ENCODE data around the gene RARG. TPM values are rescaled to one million over a fixed set of nuclear protein-coding genes. Genes with fewer than 3 reads are reported as not detected.

RARG gene
- total RNA-seq, 6 donors from 2014 or later: 21.2 to 43.0 (median 32.1) TPM

GRCh38 chr12:53187145-53187899 lies 44.7 kb downstream of the RARG start:
- no peak for TF ChIP-seq POLR2A (IDR thresholded peaks at IDR 0.05)
- no peak for TF ChIP-seq POLR2AphosphoS5 (IDR thresholded peaks at IDR 0.05)
- TF ChIP-seq CTCF (IDR thresholded peaks at IDR 0.05): no peak
- no peak for TF ChIP-seq EP300 (IDR thresholded peaks at IDR 0.05)

GRCh38 chr12:53186745-53187144 lies 45.3 kb downstream of the RARG start:
- peaks cover 40 to 83% (median 52%) of the 10 kb centered on the region in 4 donors for H3K36me3 ChIP-seq
- H3K4me3 ChIP-seq: no peak overlapping the region
- WGBS, 2 donors: 88 to 90% methylated on average over 4 of the region's 4 CpGs
- H3K27me3 ChIP-seq: no peaks in the 10 kb centered on the region
- DNase-seq (no peak), ATAC-seq (ENCODE audit: low FRiP score in 2 of 2) (no peak)
- H3K9me3 ChIP-seq: no peaks in the 10 kb centered on the region
- H3K4me1 ChIP-seq: peaks cover 25 to 35% (median 28%) of the 10 kb centered on the region in 4 donors
- H3K27ac ChIP-seq: no peak overlapping the region
- TF ChIP-seq EP300 (IDR thresholded peaks at IDR 0.05) (no peak), CTCF (IDR thresholded peaks at IDR 0.05) (no peak), POLR2AphosphoS5 (IDR thresholded peaks at IDR 0.05) (no peak), POLR2A (IDR thresholded peaks at IDR 0.05) (no peak)

More at GRCh38 chr12:53187145-53187899, 44.7 kb downstream of the RARG start:
- WGBS, 2 donors: 89 to 90% methylated on average over 14 to 15 of the region's 15 CpGs
- peaks cover 37 to 79% (median 50%) of the 10 kb centered on the region in 4 donors for H3K36me3 ChIP-seq
- no peaks in the 10 kb centered on the region for H3K9me3 ChIP-seq
- ATAC-seq (ENCODE audit: low FRiP score in 2 of 2) (no peak), DNase-seq (no peak)
- H3K4me3 ChIP-seq: no peak overlapping the region
- no peaks in the 10 kb centered on the region for H3K27me3 ChIP-seq
- H3K27ac ChIP-seq: no peak overlapping the region
- H3K4me1 ChIP-seq: peaks cover 19 to 29% (median 23%) of the 10 kb centered on the region in 4 donors

GRCh38 chr12:53185582-53186153 lies 46.3 kb downstream of the RARG start:
- no peaks in the 10 kb centered on the region for H3K9me3 ChIP-seq
- H3K27ac ChIP-seq: no peak overlapping the region
- WGBS, 2 donors: 91 to 95% methylated on average over 3 of the region's 3 CpGs
- H3K36me3 ChIP-seq: peaks cover 40 to 74% (median 49%) of the 10 kb centered on the region in 4 donors
- ATAC-seq (ENCODE audit: low FRiP score in 2 of 2) (no peak), DNase-seq (no peak)
- no peak overlapping the region for H3K4me3 ChIP-seq
- peaks cover 31 to 43% (median 35%) of the 10 kb centered on the region in 4 donors for H3K4me1 ChIP-seq
- H3K27me3 ChIP-seq: no peaks in the 10 kb centered on the region
- TF ChIP-seq CTCF (IDR thresholded peaks at IDR 0.05) (no peak), EP300 (IDR thresholded peaks at IDR 0.05) (no peak), POLR2A (IDR thresholded peaks at IDR 0.05) (no peak), POLR2AphosphoS5 (IDR thresholded peaks at IDR 0.05) (no peak)

GRCh38 chr12:53184828-53185227 lies 47.2 kb downstream of the RARG start:
- no peak for DNase-seq
- TF ChIP-seq POLR2A (IDR thresholded peaks at IDR 0.05): no peak
- TF ChIP-seq POLR2AphosphoS5 (IDR thresholded peaks at IDR 0.05): no peak
- TF ChIP-seq EP300 (IDR thresholded peaks at IDR 0.05): no peak
- TF ChIP-seq CTCF (IDR thresholded peaks at IDR 0.05): no peak
- Histone ChIP-seq H3K27ac (no peak overlapping the region), H3K4me1 (peaks cover 31 to 39% (median 32%) of the 10 kb centered on the region in 4 donors), H3K9me3 (no peaks in the 10 kb centered on the region), H3K36me3 (peaks cover 40 to 74% (median 49%) of the 10 kb centered on the region in 4 donors), H3K4me3 (no peak overlapping the region), H3K27me3 (no peaks in the 10 kb centered on the region)
- 96% methylated on average over 6 of the region's 6 CpGs for WGBS, 2 donors
- no peak for ATAC-seq (ENCODE audit: low FRiP score in 2 of 2)
